Osteocyte (in vitro differentiated cells): ENCODE results near the gene KDM5C. TPM values are rescaled to one million over a fixed set of nuclear protein-coding genes. Genes with fewer than 3 reads are reported as not detected.

Source experiments
- DNase-seq: peaks from one replicate; pipeline ENCODE4 v3.0.0; 2021; ENCODE audit warnings: mixed read lengths; ENCODE audit not compliant: unreplicated experiment; ENCODE audit errors: extremely low spot score
- H3K27ac Mint-ChIP-seq: one replicate; pipeline ENCODE4 v1.8.0; 2021; ENCODE audit warnings: mild to moderate bottlenecking, mixed read lengths; ENCODE audit not compliant: unreplicated experiment
- H3K27me3 Mint-ChIP-seq: one replicate; pipeline ENCODE4 v1.8.0; 2021; ENCODE audit warnings: mixed read lengths; ENCODE audit not compliant: unreplicated experiment
- H3K36me3 Mint-ChIP-seq: one replicate; pipeline ENCODE4 v1.8.0; 2021; ENCODE audit warnings: mixed read lengths; ENCODE audit not compliant: unreplicated experiment
- H3K4me1 Mint-ChIP-seq: one replicate; pipeline ENCODE4 v1.8.0; 2021; ENCODE audit warnings: mixed read lengths; ENCODE audit not compliant: unreplicated experiment
- H3K4me3 Mint-ChIP-seq: one replicate; pipeline ENCODE4 v1.8.0; 2021; ENCODE audit warnings: mild to moderate bottlenecking, moderate library complexity, mixed read lengths; ENCODE audit not compliant: unreplicated experiment
- H3K9me3 Mint-ChIP-seq: one replicate; pipeline ENCODE4 v1.8.0; 2021; ENCODE audit warnings: mixed read lengths; ENCODE audit not compliant: unreplicated experiment
- CTCF ChIP-seq: fragments of 200-600 bp; sonication (generic); IDR thresholded peaks from 2 replicates; pipeline ENCODE4 v1.5.0; 2021; ENCODE audit warnings: antibody characterized with exemption, mild to moderate bottlenecking, moderate library complexity
- total RNA-seq: library from RNA; stranded (reverse); gene quantifications from 2 replicates; pipeline ENCODE4 v1.2.1, GENCODE V29; 2021

The KDM5C gene
- total RNA-seq, 1 donor from 2014 or later, result 88.9 TPM

GRCh38 chrX:53193093-53193492, 31.9 kb downstream of the KDM5C start:
- no peak for TF ChIP-seq CTCF
- no peaks in the 10 kb centered on the region for H3K4me1 Mint-ChIP-seq
- H3K9me3 Mint-ChIP-seq, result no peaks in the 10 kb centered on the region
- no peak for DNase-seq
- no peak overlapping the region for H3K27ac Mint-ChIP-seq
- no peak overlapping the region for H3K4me3 Mint-ChIP-seq
- H3K27me3 Mint-ChIP-seq, result no peaks in the 10 kb centered on the region
- H3K36me3 Mint-ChIP-seq, result peaks cover 17% of the 10 kb centered on the region

GRCh38 chrX:53190363-53190960, 34.5 kb downstream of the KDM5C start:
- no peaks in the 10 kb centered on the region for H3K4me1 Mint-ChIP-seq
- peaks cover 10% of the 10 kb centered on the region for H3K36me3 Mint-ChIP-seq
- H3K4me3 Mint-ChIP-seq, result no peak overlapping the region
- H3K9me3 Mint-ChIP-seq, result peaks cover 4% of the 10 kb centered on the region
- DNase-seq, result no peak
- TF ChIP-seq CTCF, result no peak
- H3K27ac Mint-ChIP-seq, result no peak overlapping the region
- no peaks in the 10 kb centered on the region for H3K27me3 Mint-ChIP-seq

- peaks cover 7% of the 10 kb centered on the region for H3K36me3 Mint-ChIP-seq
- DNase-seq, result no peak
- peaks cover 9% of the 10 kb centered on the region for H3K9me3 Mint-ChIP-seq
- no peak overlapping the region for H3K27ac Mint-ChIP-seq
- no peak overlapping the region for H3K4me3 Mint-ChIP-seq
- H3K4me1 Mint-ChIP-seq, result no peaks in the 10 kb centered on the region
- H3K27me3 Mint-ChIP-seq, result no peaks in the 10 kb centered on the region
- no peak for TF ChIP-seq CTCF
Observed at GRCh38 chrX:53188763-53189162, 36.2 kb downstream of the KDM5C start.

GRCh38 chrX:53186351-53186750, 38.7 kb downstream of the KDM5C start:
- Mint-ChIP-seq H3K36me3 (no peaks in the 10 kb centered on the region), H3K4me3 (no peak overlapping the region), H3K9me3 (peaks cover 9% of the 10 kb centered on the region), H3K27ac (no peak overlapping the region), H3K27me3 (no peaks in the 10 kb centered on the region), H3K4me1 (no peaks in the 10 kb centered on the region)
- no peak for TF ChIP-seq CTCF
- no peak for DNase-seq

GRCh38 chrX:53184836-53185235, 40.2 kb downstream of the KDM5C start:
- DNase-seq, result no peak
- Mint-ChIP-seq H3K4me3 (no peak overlapping the region), H3K36me3 (no peaks in the 10 kb centered on the region), H3K27ac (no peak overlapping the region), H3K27me3 (no peaks in the 10 kb centered on the region), H3K4me1 (no peaks in the 10 kb centered on the region), H3K9me3 (peaks cover 13% of the 10 kb centered on the region)
- TF ChIP-seq CTCF, result no peak
